ENCODE measurements around the gene SLC45A2.

SLC45A2 gene

DNA sequence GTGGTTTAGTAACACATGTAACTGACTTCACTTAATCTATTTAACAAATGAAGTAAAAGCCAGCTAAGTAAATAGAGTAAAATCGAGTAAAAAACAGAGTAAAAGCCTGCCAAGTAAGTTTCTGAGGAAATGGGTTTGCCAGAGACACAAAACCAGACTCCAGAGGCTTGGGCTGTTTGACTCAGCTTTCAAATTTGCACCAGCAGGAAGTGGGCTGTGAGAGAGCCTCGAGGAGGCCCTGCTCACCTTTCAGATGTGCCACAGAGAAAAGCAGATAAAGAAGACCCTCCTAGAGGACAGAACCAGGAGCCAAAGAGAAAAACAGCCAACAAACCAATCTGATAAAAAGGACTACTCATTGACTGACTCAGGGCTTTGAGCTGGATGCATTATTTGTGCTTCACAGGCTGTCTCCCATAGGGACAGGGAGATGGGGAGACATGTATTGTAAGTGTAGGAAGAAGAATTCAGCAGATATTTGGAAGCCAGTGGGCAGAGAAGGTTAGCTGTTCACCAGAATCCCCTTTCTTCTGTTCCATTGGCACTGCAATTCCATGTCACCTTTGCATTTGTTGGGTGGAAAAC, 37.7 kb upstream of the SLC45A2 start:
- no peak overlapping the region for H3K4me3 ChIP-seq (ENCODE audit: low read depth, low read length)
- TF ChIP-seq, protein P1, sequence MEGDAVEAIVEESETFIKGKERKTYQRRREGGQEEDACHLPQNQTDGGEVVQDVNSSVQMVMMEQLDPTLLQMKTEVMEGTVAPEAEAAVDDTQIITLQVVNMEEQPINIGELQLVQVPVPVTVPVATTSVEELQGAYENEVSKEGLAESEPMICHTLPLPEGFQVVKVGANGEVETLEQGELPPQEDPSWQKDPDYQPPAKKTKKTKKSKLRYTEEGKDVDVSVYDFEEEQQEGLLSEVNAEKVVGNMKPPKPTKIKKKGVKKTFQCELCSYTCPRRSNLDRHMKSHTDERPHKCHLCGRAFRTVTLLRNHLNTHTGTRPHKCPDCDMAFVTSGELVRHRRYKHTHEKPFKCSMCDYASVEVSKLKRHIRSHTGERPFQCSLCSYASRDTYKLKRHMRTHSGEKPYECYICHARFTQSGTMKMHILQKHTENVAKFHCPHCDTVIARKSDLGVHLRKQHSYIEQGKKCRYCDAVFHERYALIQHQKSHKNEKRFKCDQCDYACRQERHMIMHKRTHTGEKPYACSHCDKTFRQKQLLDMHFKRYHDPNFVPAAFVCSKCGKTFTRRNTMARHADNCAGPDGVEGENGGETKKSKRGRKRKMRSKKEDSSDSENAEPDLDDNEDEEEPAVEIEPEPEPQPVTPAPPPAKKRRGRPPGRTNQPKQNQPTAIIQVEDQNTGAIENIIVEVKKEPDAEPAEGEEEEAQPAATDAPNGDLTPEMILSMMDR (IDR thresholded peaks at IDR 0.05; ENCODE audit: low read depth, low read length): no peak

DNA sequence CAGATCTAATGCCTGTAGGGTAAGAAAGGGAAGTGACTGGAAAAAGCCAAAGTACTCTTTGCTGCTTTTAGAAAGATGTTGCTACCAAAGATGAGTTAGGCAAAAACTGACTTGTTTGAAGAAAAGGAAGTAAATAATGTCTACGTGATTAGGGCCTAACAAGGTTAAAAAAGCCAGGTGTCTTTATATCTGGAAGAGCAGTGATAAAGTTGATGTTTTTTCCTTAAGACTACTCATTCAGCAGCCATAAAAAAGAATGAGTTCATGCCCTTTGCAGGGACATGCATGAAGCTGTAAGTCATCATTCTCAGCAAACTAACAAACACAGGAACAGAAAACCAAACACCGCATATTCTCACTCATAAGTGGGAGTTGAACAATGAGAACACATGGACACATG, 36.8 kb upstream of the SLC45A2 start:
- TF ChIP-seq, protein P1 (IDR thresholded peaks at IDR 0.05; ENCODE audit: low read depth, low read length): no peak
- no peak overlapping the region for H3K4me3 ChIP-seq (ENCODE audit: low read depth, low read length)

DNA sequence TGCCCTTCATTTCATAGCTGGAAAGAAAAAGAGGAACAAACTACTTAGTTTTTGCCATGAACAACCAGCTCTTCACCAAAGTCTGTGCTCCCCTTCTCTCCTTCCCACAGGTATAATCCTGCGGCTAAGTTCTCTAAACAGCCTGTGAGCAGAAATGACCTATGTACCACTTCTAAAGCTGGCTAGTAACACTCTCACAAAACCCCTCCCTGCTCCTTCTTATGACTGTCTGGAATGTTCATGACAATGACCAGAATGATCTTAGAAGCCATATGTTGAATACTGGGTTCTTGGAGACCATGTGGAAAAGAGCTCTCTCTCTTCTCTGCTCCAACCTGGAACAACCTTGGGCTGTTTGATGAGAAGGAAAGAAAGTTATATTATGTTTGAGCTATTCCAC, 36.2 kb upstream of the SLC45A2 start:
- TF ChIP-seq, protein P1 (IDR thresholded peaks at IDR 0.05; ENCODE audit: low read depth, low read length): no peak
- H3K4me3 ChIP-seq (ENCODE audit: low read depth, low read length): no peak overlapping the region

DNA sequence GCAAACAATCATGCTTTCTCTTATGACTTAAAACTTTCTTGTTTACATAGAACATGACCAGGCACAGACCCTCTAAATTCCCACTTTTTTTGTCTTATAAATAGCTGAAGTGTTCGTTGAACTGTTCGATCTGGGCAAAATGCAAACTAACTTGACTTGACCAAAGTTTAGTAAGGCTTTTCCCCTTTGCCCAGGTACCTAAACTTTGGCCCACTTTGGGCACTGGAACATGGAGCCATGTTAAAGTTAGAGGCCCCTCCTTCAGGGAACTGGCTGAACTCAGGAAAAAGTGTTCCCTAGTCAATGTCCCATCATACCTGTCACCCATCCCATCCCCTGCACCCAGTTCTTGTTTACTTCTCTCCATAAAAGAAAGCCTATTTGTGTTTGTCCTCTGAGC, 32.8 kb upstream of the SLC45A2 start:
- no peak overlapping the region for H3K4me3 ChIP-seq (ENCODE audit: low read depth, low read length)
- TF ChIP-seq, protein P1 (IDR thresholded peaks at IDR 0.05; ENCODE audit: low read depth, low read length): no peak

DNA sequence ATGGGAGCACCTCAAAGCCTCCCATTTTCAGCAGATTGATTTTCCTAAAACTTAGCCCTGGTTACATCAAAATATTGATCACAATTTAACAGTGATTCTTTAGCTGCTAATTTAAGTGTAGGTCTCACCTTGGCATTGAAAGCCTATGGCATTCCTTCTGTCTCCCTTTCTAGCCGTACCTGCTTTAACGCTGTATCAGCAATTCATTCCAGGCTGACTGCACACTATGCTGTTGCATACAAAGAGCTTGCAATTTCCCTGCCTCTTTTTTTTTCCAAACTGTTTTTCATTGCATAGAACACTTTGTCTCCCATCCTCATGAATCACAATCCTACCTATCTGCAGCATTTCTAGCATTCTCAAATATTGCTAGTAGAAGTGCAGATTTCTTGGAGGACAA, 32.3 kb upstream of the SLC45A2 start:
- TF ChIP-seq, protein P1 (IDR thresholded peaks at IDR 0.05; ENCODE audit: low read depth, low read length): no peak
- H3K4me3 ChIP-seq (ENCODE audit: low read depth, low read length): no peak overlapping the region

DNA sequence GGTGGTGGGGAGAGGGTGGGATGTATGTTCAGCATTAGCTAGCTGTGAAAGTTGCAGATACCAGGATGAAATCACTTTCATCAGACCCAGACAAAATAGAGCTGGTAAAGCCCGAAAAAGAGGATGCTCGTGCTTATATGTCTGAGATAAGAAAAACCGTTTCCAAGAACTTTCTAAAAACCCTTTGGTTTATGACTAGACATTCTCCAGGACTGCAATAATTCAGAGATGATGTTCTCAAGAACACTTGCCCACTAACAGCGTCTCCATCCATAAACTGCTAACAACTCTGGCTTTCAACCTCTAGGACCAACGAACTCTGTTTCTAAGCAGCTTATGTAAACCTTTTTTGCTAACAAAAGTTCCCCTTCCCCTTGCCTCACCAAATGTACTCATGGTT, 31.7 kb upstream of the SLC45A2 start:
- TF ChIP-seq, protein P1 (IDR thresholded peaks at IDR 0.05; ENCODE audit: low read depth, low read length): no peak
- no peak overlapping the region for H3K4me3 ChIP-seq (ENCODE audit: low read depth, low read length)

DNA sequence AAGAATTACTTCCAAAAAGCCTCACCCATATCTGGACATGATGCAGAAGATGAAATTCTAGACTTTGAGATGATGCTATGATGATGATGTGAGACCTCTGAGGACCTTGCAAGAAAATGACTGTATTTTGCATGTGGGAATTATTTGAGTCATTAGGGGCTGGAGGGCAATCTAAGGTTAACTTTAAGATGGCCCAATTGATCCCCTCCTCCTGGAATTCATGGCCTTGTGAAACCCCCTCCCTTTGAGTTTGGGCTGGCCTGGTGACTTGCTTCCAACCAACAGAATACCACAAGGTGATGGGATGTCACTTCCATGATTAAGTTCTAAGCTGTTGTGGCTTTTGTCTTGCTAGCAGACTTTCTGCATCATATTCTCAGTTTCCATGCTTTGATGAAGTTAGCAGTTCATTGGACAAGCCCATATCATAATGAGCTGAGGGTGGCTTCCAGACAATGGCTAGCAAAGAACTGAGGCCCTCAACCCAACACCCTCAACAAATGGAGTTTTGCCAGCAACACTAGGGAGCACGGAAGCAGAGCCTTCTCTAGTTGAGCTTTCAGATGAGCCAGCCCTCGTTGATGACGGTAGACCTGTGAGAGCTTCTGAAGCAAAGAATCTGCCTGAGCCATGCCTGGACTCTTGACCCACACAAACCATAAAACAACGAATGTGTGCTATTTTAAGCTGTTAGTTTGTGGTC, 30.8 kb upstream of the SLC45A2 start:
- no peak overlapping the region for H3K4me3 ChIP-seq (ENCODE audit: low read depth, low read length)
- TF ChIP-seq, protein P1 (IDR thresholded peaks at IDR 0.05; ENCODE audit: low read depth, low read length): no peak
